ENCODE data around the gene LSAMP. TPM values are rescaled to one million over a fixed set of nuclear protein-coding genes. Genes with fewer than 3 reads are reported as not detected.

The LSAMP gene
- polyA plus RNA-seq, 2 of the 4 experiments (the other 2 are of a cell fraction) = 0.12 to 0.53 TPM

- POLR2A ChIA-PET = no interaction called here
- DNase-seq (ENCODE audit: low read depth in 1 of 2, low spot score in 1 of 2) (no peak), ATAC-seq (no peak), FAIRE-seq (no peak)
- H3K4me1 ChIP-seq = no peaks in the 10 kb centered on the region
- H3K4me2 ChIP-seq = no peak overlapping the region
- CTCF ChIA-PET = no interaction called here
- no peak overlapping the region for H3K4me3 ChIP-seq
- no peaks in the 10 kb centered on the region for H3K9me3 ChIP-seq
- WGBS (ENCODE audit: missing lambda C conversion rate) = 18% methylated on average over 4 of the region's 4 CpGs
- no peak overlapping the region for H3K27ac ChIP-seq
- TF ChIP-seq SMC3 (IDR thresholded peaks at IDR 0.05) = no peak
Observed at GRCh38 chr3:116019254-116019763, 426.0 kb downstream of the LSAMP start.

- DNase-seq (ENCODE audit: low read depth in 1 of 2, low spot score in 1 of 2) (no peak), ATAC-seq (no peak), FAIRE-seq (no peak)
- no peak for TF ChIP-seq MAFK (IDR thresholded peaks at IDR 0.05; ENCODE audit: partially characterized antibody)
- no peak overlapping the region for H3K27ac ChIP-seq
- 42% methylated on average over 1 of the region's 1 CpG for WGBS (ENCODE audit: missing lambda C conversion rate)
- no peak overlapping the region for H3K4me3 ChIP-seq
- no peaks in the 10 kb centered on the region for H3K9me3 ChIP-seq
- ChIA-PET POLR2A (no interaction called here), CTCF (no interaction called here)
- no peak overlapping the region for H3K4me2 ChIP-seq
- no peaks in the 10 kb centered on the region for H3K4me1 ChIP-seq
Observed at GRCh38 chr3:116018646-116019045, 426.6 kb downstream of the LSAMP start.

GRCh38 chr3:116015931-116016330, 429.4 kb downstream of the LSAMP start:
- POLR2A ChIA-PET = no interaction called here
- no peak for FAIRE-seq

GRCh38 chr3:116007000-116007399, 438.3 kb downstream of the LSAMP start:
- POLR2A ChIA-PET = no interaction called here
- WGBS (ENCODE audit: missing lambda C conversion rate) = 58% methylated on average over 2 of the region's 2 CpGs
- no peak for DNase-seq (ENCODE audit: low read depth in 1 of 2, low spot score in 1 of 2)

More at GRCh38 chr3:116015931-116016330, 429.4 kb downstream of the LSAMP start:
- Histone ChIP-seq H3K4me3 (no peak overlapping the region), H3K4me1 (no peaks in the 10 kb centered on the region), H3K9me3 (no peaks in the 10 kb centered on the region), H3K4me2 (no peak overlapping the region), H3K27ac (no peak overlapping the region)
- CTCF ChIA-PET = no interaction called here
- no peak for ATAC-seq
- TF ChIP-seq TP53 (CRISPR knock-in tag; IDR thresholded peaks at IDR 0.05) = no peak
- TF ChIP-seq ZSCAN20 (CRISPR knock-in tag; IDR thresholded peaks at IDR 0.05) = no peak
- TF ChIP-seq SREBF2 (IDR thresholded peaks at IDR 0.05) = no peak
- no peak for TF ChIP-seq PBX3 (IDR thresholded peaks at IDR 0.05)
- TF ChIP-seq KDM1A (IDR thresholded peaks at IDR 0.05; ENCODE audit: low read depth) = no peak
- no peak for TF ChIP-seq CEBPB (IDR thresholded peaks at IDR 0.05)
- no peak for TF ChIP-seq USF2 (IDR thresholded peaks at IDR 0.05)
- TF ChIP-seq MAX (IDR thresholded peaks at IDR 0.05) = no peak
- TF ChIP-seq HOXB5 (CRISPR knock-in tag; IDR thresholded peaks at IDR 0.05) = no peak
- DNase-seq (ENCODE audit: low read depth in 1 of 2, low spot score in 1 of 2) = no peak
- 21% methylated on average over 2 of the region's 2 CpGs for WGBS (ENCODE audit: missing lambda C conversion rate)

More at GRCh38 chr3:116007000-116007399, 438.3 kb downstream of the LSAMP start:
- H3K27ac ChIP-seq = no peak overlapping the region
- ATAC-seq (no peak), FAIRE-seq (no peak)
- CTCF ChIA-PET = no interaction called here
- no peak overlapping the region for H3K4me2 ChIP-seq
- H3K4me3 ChIP-seq = no peak overlapping the region
- H3K4me1 ChIP-seq = 0 out of 3 replicates have a peak, but pooled peaks cover 3% of the 10 kb centered on the region
- TF ChIP-seq RNF2 (IDR thresholded peaks at IDR 0.05; ENCODE audit: borderline replicate concordance, low read depth) (no peak), NR3C1 (IDR thresholded peaks at IDR 0.05) (no peak), HEYL (CRISPR knock-in tag; IDR thresholded peaks at IDR 0.05) (no peak), FOXS1 (CRISPR knock-in tag; IDR thresholded peaks at IDR 0.05) (no peak), USF2 (IDR thresholded peaks at IDR 0.05) (no peak), RCOR1 (IDR thresholded peaks at IDR 0.05; ENCODE audit: low read depth, low read length) (no peak), MAFK (IDR thresholded peaks at IDR 0.05; ENCODE audit: partially characterized antibody) (no peak), KDM1A (IDR thresholded peaks at IDR 0.05; ENCODE audit: low read depth) (no peak), CEBPB (IDR thresholded peaks at IDR 0.05) (no peak), MAZ (IDR thresholded peaks at IDR 0.05; ENCODE audit: borderline replicate concordance, low read depth, low read length) (no peak)
- no peaks in the 10 kb centered on the region for H3K9me3 ChIP-seq
